ENCODE results near the gene F7. TPM values are rescaled to one million over a fixed set of nuclear protein-coding genes. Genes with fewer than 3 reads are reported as not detected.

The F7 gene
- total RNA-seq, 4 donors from 2014 or later, result 0.17 TPM; not detected in 3

DNA sequence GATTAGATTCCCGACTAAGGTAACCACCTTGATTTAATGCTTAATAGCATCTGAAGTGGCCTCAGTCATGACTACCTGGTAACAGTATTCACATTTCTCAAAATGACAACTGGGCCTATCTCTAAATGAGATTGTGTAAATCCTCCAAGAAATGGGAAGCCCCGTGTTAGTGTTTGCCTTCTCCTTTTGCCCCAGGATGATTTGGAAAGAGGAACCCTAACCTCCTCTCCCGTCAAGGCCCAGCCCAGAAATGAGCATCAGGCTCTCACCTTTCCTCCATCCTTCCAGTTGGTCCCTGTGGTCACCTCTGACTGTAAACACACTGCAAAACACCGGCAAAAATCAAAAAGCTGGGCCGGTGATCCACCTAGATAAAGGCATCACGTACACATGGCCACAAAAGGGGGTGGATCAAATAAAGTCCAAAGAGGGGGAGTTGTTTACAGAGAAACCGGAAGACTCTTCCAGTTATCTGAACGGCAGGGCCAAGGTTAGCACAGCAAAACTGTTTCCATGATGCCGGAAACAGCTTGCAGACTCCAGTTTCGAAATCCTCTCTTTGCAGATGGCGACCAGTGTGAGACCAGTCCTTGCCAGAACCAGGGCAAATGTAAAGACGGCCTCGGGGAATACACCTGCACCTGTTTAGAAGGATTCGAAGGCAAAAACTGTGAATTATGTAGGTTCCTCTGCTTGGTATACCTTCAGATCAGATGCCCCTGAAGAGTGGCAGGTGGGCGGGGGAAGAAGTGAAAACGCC lies 33.4 kb downstream of the F7 start:
- TF ChIP-seq, protein P1, sequence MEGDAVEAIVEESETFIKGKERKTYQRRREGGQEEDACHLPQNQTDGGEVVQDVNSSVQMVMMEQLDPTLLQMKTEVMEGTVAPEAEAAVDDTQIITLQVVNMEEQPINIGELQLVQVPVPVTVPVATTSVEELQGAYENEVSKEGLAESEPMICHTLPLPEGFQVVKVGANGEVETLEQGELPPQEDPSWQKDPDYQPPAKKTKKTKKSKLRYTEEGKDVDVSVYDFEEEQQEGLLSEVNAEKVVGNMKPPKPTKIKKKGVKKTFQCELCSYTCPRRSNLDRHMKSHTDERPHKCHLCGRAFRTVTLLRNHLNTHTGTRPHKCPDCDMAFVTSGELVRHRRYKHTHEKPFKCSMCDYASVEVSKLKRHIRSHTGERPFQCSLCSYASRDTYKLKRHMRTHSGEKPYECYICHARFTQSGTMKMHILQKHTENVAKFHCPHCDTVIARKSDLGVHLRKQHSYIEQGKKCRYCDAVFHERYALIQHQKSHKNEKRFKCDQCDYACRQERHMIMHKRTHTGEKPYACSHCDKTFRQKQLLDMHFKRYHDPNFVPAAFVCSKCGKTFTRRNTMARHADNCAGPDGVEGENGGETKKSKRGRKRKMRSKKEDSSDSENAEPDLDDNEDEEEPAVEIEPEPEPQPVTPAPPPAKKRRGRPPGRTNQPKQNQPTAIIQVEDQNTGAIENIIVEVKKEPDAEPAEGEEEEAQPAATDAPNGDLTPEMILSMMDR (IDR thresholded peaks at IDR 0.05; ENCODE audit: low read depth), result no peak

DNA sequence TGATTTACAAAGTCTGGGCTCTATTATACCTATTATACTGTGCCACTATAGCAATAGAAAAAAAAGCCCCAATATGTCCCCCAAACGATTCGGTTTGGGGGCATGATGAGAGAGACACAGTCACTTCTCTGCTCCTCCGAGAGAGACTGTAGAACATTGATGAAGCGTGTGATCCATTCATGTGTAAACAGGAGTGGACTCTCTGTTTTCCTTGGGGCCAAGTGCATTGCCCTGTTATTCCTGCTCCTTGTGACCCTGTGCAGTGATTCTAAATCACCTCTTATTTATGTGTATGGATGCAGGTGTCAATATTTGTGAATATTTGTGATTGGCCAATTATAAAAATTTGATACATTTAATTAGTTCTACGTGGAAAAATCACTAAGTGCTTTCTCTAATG lies 34.0 kb downstream of the F7 start:
- TF ChIP-seq, protein P1 (IDR thresholded peaks at IDR 0.05; ENCODE audit: low read depth), result no peak

DNA sequence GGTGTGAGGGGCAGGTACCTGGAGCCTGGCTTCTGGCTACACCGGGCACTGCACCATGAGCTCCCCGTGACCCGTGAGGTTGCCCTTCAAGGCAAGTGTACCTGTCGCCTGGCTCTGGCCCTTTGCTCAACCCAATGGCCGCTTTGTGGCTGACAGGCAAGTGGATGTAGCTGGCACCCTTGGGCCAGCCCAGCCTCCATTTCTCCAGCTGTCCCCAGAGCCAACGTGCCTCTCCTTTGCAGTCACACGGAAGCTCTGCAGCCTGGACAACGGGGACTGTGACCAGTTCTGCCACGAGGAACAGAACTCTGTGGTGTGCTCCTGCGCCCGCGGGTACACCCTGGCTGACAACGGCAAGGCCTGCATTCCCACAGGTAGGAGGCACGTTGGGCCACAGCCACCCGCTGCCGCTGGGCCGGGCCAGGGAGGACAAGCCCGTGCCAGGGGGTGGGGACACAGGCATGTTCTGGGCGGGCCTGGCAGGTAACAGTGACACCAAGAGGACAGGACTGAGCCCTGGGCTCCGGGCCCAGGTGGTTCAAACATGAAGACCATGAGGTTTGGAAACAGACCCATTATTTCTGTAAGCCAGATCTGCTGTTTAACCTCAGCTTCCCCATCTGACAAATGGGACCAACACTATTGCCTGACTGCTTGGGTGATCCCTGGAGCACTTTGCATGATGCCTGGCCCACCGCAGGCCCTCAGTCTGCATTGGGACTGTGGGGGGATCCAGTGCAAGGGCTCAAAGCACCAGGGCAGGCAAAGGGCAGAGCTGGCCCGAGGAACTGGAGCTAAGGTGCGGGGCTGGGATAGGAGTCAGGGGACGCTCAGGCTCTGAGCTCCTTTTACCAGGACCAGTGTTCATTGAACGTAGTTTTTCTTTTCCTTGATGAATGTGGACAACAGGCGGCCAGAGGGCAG lies 35.3 kb downstream of the F7 start:
- TF ChIP-seq, protein P1 (IDR thresholded peaks at IDR 0.05; ENCODE audit: low read depth), result no peak

DNA sequence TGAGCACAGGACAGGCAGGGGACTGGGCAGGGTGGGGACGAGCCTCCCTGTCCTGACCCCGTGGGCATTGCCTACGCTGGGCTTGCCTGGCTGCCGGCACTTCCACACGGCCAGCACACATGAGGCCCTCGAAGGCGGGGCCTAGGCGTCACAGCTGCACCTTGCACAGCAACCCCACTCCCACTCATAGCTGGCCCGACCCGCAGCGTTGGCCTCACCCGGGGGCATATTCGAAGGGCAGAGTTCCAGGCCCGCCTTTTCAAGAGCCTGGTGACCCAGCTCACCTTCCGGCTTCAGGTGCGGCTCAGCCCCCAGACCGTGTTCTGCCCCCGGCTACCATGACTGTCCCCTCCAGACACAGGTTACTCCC lies 36.0 kb downstream of the F7 start:
- TF ChIP-seq, protein P1 (IDR thresholded peaks at IDR 0.05; ENCODE audit: low read depth), result no peak

DNA sequence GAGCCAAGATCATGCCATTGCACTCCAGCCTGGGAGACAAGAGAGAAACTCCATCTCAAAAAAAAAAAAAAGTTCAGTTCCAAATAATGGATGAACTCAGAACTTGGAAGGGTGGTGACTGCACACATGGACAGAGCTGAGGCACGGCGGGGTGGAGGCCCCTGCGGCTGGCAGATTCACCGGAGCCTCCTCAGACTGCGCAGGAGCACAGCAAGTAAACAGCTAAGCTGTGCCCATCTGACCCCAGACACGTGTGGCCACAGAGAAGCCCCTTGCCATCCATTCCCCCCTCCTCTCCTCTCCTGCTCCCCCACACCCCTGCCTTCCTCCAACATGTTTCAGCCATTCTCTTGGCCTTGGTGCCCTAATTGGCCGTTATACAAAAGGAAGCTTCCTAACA lies 37.3 kb downstream of the F7 start:
- TF ChIP-seq, protein P1 (IDR thresholded peaks at IDR 0.05; ENCODE audit: low read depth), result no peak

DNA sequence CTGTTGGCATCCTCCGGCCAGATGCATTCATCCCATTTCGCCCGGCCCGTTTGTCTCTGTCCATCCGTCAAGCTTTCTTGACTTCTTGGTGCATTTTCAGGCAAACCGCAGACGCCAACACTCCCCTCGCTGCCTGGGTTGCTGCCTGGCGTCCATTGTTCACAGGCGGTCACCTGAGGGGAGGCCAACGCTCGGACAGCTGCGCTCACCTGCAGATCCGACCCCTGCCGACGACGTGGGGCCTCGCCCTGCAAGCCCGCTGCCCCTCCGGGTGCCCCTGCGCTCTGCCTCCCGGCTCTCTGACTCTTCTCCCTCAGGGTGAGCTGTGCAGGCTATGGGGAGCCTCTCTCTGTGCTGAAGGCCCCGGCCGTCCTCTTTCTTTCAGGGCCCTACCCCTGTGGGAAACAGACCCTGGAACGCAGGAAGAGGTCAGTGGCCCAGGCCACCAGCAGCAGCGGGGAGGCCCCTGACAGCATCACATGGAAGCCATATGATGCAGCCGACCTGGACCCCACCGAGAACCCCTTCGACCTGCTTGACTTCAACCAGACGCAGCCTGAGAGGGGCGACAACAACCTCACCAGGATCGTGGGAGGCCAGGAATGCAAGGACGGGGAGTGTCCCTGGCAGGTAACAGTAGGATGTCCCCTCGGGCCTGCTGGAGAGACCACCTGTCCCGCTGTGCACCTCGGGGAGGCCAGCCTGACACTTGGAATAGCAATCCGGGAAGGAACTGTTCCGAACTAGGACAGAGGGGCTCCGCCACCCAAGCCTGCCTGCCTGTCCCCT lies 38.1 kb downstream of the F7 start:
- TF ChIP-seq, protein P1 (IDR thresholded peaks at IDR 0.05; ENCODE audit: low read depth), result no peak
